ENCODE results near the gene VKORC1L1. TPM values are rescaled to one million over a fixed set of nuclear protein-coding genes. Genes with fewer than 3 reads are reported as not detected.

Gene VKORC1L1
- total and polyA plus RNA-seq, 10 of the 15 experiments (the other 5 are each of a cell fraction or from before 2014, with no cell fraction given): 3.3 to 18.8 (median 12.5) TPM

- WGBS (ENCODE audit: insufficient coverage, insufficient replicate concordance, low lambda C conversion rate, missing lambda C conversion rate): 95% methylated on average over 29 of the region's 29 CpGs
- ATAC-seq (no peak), DNase-seq (ENCODE audit: low read depth, low spot score) (no peak), FAIRE-seq (no peak)
- Histone ChIP-seq H2AFZ (ENCODE audit: control insufficient read depth, low read depth, low read length) (no peak overlapping the region), H3K9ac (ENCODE audit: control insufficient read depth, insufficient read depth, low read length) (no peak overlapping the region), H3K36me3 (ENCODE audit: control insufficient read depth in 2 of 2, insufficient read depth in 2 of 2, low read length in 1 of 2) (peaks cover 9 to 16% of the 10 kb centered on the region in 2 experiments; a peak in 3 of 4 replicates), H3K27me3 (replicated peaks in 1 of 2; ENCODE audit: control insufficient read depth in 2 of 2, insufficient read depth in 2 of 2, low read length in 1 of 2) (no peaks in the 10 kb centered on the region), H3K27ac (ENCODE audit: control insufficient read depth, insufficient read depth) (no peak overlapping the region), H3K4me1 (ENCODE audit: control insufficient read depth, insufficient read depth, low read length) (no peaks in the 10 kb centered on the region), H3K9me3 (replicated peaks; ENCODE audit: control insufficient read depth, insufficient read depth, low read length) (no peaks in the 10 kb centered on the region), H3K4me2 (ENCODE audit: control insufficient read depth, insufficient read depth) (no peak overlapping the region), H3K79me2 (ENCODE audit: control insufficient read depth, insufficient read depth, low read length) (no peaks in the 10 kb centered on the region; the same call in 1 of the 2 replicates), H3K4me3 (no peak overlapping the region), H4K20me1 (ENCODE audit: control insufficient read depth, insufficient read depth) (no peaks in the 10 kb centered on the region)
- ChIA-PET SMC1A (ENCODE audit: uncharacterized antibody, unreplicated experiment) (no interaction called here), POLR2A (no interaction called here), RAD21 (ENCODE audit: unreplicated experiment) (no interaction called here), CTCF (interaction anchor here (0.7 kb wide), 1 partner anchor 108 kb away, joined by 3 read pairs; no protein-coding TSS in a partner anchor)
- intact Hi-C loops (cut with micrococcal nuclease; ENCODE audit: unreplicated experiment): no loop called here
- no peak for TF ChIP-seq RUNX3 (IDR thresholded peaks at IDR 0.05; ENCODE audit: low read length)
- no peak for TF ChIP-seq NR2F1 (conservative IDR thresholded peaks at IDR 0.05)
- TF ChIP-seq STAT1 (conservative IDR thresholded peaks at IDR 0.05): no peak
- no peak for TF ChIP-seq MEF2B (IDR thresholded peaks at IDR 0.05; ENCODE audit: partially characterized antibody, poor library complexity, severe bottlenecking)
- no peak for TF ChIP-seq KDM1A (IDR thresholded peaks at IDR 0.05; ENCODE audit: borderline replicate concordance)
- TF ChIP-seq, protein P1, sequence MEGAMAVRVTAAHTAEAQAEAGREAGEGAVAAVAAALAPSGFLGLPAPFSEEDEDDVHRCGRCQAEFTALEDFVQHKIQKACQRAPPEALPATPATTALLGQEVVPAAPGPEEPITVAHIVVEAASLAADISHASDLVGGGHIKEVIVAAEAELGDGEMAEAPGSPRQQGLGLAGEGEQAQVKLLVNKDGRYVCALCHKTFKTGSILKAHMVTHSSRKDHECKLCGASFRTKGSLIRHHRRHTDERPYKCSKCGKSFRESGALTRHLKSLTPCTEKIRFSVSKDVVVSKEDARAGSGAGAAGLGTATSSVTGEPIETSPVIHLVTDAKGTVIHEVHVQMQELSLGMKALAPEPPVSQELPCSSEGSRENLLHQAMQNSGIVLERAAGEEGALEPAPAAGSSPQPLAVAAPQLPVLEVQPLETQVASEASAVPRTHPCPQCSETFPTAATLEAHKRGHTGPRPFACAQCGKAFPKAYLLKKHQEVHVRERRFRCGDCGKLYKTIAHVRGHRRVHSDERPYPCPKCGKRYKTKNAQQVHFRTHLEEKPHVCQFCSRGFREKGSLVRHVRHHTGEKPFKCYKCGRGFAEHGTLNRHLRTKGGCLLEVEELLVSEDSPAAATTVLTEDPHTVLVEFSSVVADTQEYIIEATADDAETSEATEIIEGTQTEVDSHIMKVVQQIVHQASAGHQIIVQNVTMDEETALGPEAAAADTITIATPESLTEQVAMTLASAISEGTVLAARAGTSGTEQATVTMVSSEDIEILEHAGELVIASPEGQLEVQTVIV (IDR thresholded peaks at IDR 0.05; ENCODE audit: borderline replicate concordance, partially characterized antibody): no peak
- TF ChIP-seq, protein P2, sequence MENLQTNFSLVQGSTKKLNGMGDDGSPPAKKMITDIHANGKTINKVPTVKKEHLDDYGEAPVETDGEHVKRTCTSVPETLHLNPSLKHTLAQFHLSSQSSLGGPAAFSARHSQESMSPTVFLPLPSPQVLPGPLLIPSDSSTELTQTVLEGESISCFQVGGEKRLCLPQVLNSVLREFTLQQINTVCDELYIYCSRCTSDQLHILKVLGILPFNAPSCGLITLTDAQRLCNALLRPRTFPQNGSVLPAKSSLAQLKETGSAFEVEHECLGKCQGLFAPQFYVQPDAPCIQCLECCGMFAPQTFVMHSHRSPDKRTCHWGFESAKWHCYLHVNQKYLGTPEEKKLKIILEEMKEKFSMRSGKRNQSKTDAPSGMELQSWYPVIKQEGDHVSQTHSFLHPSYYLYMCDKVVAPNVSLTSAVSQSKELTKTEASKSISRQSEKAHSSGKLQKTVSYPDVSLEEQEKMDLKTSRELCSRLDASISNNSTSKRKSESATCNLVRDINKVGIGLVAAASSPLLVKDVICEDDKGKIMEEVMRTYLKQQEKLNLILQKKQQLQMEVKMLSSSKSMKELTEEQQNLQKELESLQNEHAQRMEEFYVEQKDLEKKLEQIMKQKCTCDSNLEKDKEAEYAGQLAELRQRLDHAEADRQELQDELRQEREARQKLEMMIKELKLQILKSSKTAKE (IDR thresholded peaks at IDR 0.05; ENCODE audit: low read depth, poor library complexity, severe bottlenecking): no peak
- no peak for TF ChIP-seq BCLAF1 (IDR thresholded peaks at IDR 0.05)
- no peak for TF ChIP-seq LARP7 (IDR thresholded peaks at IDR 0.05)
- TF ChIP-seq TARDBP (IDR thresholded peaks at IDR 0.05; ENCODE audit: borderline replicate concordance): no peak
- no peak for TF ChIP-seq IKZF1 (conservative IDR thresholded peaks at IDR 0.05)
- no peak for TF ChIP-seq MTA3 (IDR thresholded peaks at IDR 0.05; ENCODE audit: borderline replicate concordance, low read length)
- TF ChIP-seq HDAC6 (IDR thresholded peaks at IDR 0.05; ENCODE audit: unreplicated experiment): no peak
- no peak for TF ChIP-seq ATF7 (IDR thresholded peaks at IDR 0.05; ENCODE audit: low read depth)
- no peak for TF ChIP-seq BMI1 (IDR thresholded peaks at IDR 0.05; ENCODE audit: borderline replicate concordance)
- no peak for TF ChIP-seq NRF1 (conservative IDR thresholded peaks at IDR 0.05; ENCODE audit: low read depth, low read length)
- no peak for TF ChIP-seq CREM (IDR thresholded peaks at IDR 0.05; ENCODE audit: low read depth)
- no peak for TF ChIP-seq NR2C2 (IDR thresholded peaks at IDR 0.05; ENCODE audit: borderline replicate concordance, control insufficient read depth, insufficient read length, low read depth)
- in situ Hi-C loops (cut with MboI): no loop called here
- BruUV-seq (replicated peaks): no TSS peak
Observed at GRCh38 chr7:65974191-65974801, 101.4 kb downstream of the VKORC1L1 start.
